ENCODE measurements around the gene NEUROD4. TPM values are rescaled to one million over a fixed set of nuclear protein-coding genes. Genes with fewer than 3 reads are reported as not detected.

NEUROD4 gene
- total and polyA plus RNA-seq, 2 donors = 0.11 TPM; not detected in 1

DNA sequence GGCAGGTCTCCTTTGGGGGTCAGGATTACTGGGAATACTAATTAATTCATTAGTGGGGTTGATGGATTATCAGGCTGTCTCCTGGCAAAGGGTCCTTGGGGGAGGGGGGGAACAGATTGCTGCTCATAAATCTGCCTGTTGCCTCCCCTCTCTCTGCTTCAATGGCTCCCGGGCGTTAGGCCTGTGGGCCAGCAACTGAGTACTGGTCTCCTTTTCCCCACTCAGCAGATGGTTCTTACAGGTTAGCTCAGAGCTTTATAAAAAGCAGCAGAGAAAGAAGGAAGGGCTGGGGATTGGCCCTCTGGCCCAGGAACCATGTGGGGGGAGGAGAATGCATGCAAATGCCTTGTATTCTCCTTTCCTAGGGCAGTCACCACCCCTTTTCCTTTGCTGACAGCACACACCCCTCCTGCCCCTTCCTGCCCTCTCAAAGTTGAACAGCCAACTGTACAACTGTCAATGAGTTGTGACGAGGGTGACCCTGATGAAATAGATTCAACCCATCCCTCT is 2.3 kb upstream of the NEUROD4 start:
- Histone ChIP-seq H3K36me3 (ENCODE audit: insufficient read depth) (no peaks in the 10 kb centered on the region), H3K27ac (ENCODE audit: low read depth) (no peak overlapping the region), H3K4me3 (ENCODE audit: low read depth, low read length) (no peak overlapping the region), H3K4me1 (ENCODE audit: insufficient read depth) (no peaks in the 10 kb centered on the region)
- 20% methylated on average over 3 of the region's 3 CpGs for WGBS
- DNase-seq (ENCODE audit: extremely low spot score) = no peak

DNA sequence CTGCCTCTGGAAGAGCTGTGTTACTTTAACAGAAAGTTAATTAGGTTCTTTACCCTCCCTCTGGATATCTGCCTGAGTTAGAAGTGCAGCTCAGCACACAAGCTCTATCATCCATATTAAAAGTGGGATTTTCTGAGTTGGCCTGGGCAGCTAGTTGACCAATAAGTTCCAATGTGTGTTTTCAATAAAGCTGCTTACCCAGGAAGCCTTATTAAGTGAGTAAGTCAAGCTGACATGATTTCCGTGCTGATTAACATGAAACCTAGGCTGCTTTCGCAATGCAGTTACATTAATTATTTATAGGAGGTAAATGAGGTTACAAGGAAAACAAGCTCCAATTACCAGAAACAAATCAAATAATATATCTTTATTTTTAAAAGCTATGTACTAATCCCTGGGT is 4.8 kb downstream of the NEUROD4 start:
- DNase-seq (ENCODE audit: extremely low spot score) = no peak
- WGBS = 54% methylated on average over 2 of the region's 2 CpGs
- no peaks in the 10 kb centered on the region for H3K4me1 ChIP-seq (ENCODE audit: insufficient read depth)

DNA sequence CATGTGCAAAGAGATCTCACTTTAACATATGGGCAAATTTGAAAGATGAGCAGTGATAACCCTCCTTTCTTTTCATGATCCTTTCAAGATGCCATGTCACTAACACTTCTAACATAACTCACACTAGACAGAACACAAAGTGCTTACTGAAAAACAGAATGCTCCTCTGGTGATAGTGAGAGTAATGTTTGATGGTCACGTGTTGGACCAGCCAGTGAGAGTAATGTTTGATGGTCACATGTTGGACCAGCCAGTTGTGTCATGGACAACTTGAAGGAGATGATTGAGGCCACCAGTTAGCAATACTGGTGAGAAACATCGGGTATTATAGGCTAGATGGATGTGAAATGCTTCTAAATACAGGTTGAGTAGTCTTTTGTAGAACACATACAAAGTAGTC is 5.7 kb downstream of the NEUROD4 start:
- DNase-seq (ENCODE audit: extremely low spot score) = no peak
- H3K27ac ChIP-seq (ENCODE audit: low read depth) = no peak overlapping the region
- no peaks in the 10 kb centered on the region for H3K36me3 ChIP-seq (ENCODE audit: insufficient read depth)
- no peak overlapping the region for H3K4me3 ChIP-seq (ENCODE audit: low read depth, low read length)
- no peaks in the 10 kb centered on the region for H3K4me1 ChIP-seq (ENCODE audit: insufficient read depth)
- WGBS = 66% methylated on average over 2 of the region's 2 CpGs

More for the DNA sequence above, 4.8 kb downstream of the NEUROD4 start:
- no peak overlapping the region for H3K27ac ChIP-seq (ENCODE audit: low read depth)
- H3K36me3 ChIP-seq (ENCODE audit: insufficient read depth) = no peaks in the 10 kb centered on the region
- no peak overlapping the region for H3K4me3 ChIP-seq (ENCODE audit: low read depth, low read length)

DNA sequence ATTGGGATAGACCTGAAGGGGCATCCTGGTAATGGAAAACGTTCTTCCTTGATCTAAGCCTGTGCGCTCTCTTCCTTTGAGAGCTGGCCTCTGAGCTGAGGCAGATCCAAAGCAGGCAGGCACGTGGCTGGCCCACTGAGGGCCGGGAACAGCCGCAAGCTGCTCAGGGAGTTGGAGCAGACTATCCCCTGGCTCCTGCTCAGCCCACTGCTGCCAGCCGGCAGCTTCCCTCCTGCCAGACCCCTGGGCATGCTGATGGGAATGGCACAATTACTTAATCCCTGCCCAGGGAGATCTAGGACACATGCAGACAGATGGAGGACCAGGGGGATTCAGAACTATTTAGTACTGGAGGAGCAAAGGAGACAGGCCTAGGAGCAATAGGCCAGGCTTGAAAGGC is 14.4 kb downstream of the NEUROD4 start:
- DNase-seq (ENCODE audit: extremely low spot score) = no peak
- no peak overlapping the region for H3K4me3 ChIP-seq (ENCODE audit: low read depth, low read length)
- 47% methylated on average over 6 of the region's 6 CpGs for WGBS

DNA sequence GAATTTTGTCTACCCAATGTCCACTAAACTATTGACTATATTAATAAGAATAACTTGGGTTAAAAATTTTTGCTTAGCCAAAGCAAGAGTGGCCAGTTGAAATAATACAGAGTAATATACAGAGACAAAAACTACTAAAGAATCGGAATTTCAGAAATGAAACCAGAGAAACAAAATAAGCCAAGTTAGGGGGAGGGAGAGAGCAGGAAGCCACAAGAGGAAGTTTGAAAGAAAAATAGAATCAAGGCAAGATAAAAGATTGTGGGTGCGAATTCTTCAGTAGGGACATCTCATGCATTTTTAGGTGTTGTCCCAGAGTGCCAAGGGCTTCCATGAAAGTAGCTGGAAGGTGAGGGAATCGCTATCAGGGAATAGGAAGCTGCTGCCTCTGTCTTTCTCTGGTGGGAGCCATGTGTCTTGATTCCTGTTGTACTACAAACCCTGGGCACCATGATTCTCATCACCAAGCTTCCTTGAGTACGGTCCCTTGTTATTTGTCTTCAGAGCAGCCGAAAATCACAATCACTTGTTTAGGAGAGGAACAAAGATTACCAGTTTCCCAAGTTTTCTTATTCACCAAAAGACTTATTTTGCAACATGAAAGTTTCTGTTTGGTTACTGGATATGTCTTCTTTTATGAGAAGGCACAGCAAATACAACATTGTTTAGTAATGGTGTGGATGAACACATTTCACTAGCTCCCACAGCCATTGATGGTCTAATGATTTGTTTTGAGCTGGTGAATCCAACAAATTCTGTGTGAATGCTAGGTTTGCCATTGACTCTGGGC is 16.7 kb downstream of the NEUROD4 start:
- Histone ChIP-seq H3K4me1 (ENCODE audit: insufficient read depth) (no peaks in the 10 kb centered on the region), H3K36me3 (ENCODE audit: insufficient read depth) (no peaks in the 10 kb centered on the region), H3K27ac (ENCODE audit: low read depth) (no peak overlapping the region), H3K4me3 (ENCODE audit: low read depth, low read length) (no peak overlapping the region)
- WGBS = 84% methylated on average over 5 of the region's 5 CpGs
- no peak for DNase-seq (ENCODE audit: extremely low spot score)

More for the DNA sequence above, 14.4 kb downstream of the NEUROD4 start:
- Histone ChIP-seq H3K27ac (ENCODE audit: low read depth) (no peak overlapping the region), H3K36me3 (ENCODE audit: insufficient read depth) (no peaks in the 10 kb centered on the region), H3K4me1 (ENCODE audit: insufficient read depth) (no peaks in the 10 kb centered on the region)

DNA sequence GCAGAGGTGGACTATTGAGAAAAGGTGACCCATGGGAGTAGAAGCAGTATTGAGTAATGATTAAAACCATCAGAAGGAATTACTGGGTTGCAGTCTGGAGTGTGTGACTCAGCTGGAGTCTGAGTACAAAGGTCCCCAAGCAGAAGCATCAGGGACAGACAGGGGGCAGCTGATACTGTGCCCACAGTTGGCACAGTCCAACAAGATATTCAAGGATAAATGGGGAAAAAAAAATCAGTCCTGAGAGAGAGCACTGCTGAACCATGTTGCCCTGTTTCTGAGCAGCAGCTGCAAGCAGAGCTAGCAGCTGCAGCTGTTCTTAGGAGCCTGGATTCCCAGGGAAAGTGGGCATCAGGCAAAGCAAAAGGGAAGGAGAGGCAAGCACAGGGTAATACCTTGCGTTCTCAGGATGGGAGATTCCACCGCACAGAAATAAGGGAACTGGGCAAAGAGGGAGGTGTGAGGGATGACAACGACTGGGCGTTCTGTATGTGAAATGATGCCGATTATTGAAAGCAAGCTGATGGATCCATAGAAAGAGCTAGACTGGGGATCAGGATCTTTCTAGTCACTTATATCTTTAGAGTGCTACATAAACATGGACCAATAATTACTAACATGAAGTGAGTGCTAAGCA is 17.7 kb downstream of the NEUROD4 start:
- Histone ChIP-seq H3K27ac (ENCODE audit: low read depth) (no peak overlapping the region), H3K36me3 (ENCODE audit: insufficient read depth) (no peaks in the 10 kb centered on the region)
- DNase-seq (ENCODE audit: extremely low spot score) = no peak

DNA sequence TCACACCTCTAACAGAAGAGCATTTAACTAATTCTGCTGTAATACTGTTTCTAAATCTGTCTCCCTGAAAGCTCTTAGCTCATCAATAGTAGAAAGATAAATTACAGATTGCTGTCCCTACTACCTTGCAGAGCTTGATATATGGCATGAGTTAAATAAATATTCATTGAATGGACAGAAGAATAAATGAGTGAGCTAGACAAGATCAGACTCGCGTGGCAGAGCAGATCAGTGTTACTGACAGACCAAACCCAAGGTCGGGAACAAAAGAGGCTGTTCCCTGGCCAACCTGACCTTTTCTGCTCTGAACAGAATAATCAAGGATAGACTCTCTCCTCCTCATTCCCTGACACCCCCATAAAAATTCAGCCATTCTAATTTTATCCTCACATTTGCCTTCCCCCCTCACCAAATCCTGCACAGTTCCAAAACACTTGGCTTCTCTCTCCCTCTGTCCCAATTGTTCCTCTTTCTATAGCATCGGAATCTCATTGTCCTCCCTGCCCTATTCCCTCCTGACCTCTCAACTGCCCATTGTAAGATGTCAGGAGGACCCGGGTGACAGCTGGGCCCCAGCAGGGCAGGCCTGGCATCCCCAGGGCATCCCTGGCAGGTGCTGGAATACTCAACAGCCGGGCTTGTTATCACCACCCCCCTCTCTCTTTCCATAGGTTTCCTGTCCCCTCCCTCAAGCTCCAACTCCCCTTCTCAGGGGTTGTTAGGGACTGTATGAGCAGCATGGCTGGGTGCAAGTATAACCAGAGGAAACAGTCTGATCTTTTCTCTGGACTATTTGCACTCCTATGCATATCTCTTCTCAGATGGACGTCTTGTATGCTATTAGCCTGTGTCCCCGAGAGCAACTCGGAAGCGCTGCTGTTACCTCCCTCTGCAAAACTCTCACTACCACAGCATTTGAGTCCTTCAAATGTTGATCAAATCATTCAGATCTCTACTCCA is 19.9 kb downstream of the NEUROD4 start:
- Histone ChIP-seq H3K27ac (ENCODE audit: low read depth) (no peak overlapping the region), H3K36me3 (ENCODE audit: insufficient read depth) (no peaks in the 10 kb centered on the region), H3K4me1 (ENCODE audit: insufficient read depth) (no peaks in the 10 kb centered on the region), H3K4me3 (ENCODE audit: low read depth, low read length) (no peak overlapping the region)
- no peak for DNase-seq (ENCODE audit: extremely low spot score)
- WGBS = 68% methylated on average over 10 of the region's 10 CpGs

More for the DNA sequence above, 17.7 kb downstream of the NEUROD4 start:
- Histone ChIP-seq H3K4me1 (ENCODE audit: insufficient read depth) (no peaks in the 10 kb centered on the region), H3K4me3 (ENCODE audit: low read depth, low read length) (no peak overlapping the region)
- 78% methylated on average over 5 of the region's 5 CpGs for WGBS

DNA sequence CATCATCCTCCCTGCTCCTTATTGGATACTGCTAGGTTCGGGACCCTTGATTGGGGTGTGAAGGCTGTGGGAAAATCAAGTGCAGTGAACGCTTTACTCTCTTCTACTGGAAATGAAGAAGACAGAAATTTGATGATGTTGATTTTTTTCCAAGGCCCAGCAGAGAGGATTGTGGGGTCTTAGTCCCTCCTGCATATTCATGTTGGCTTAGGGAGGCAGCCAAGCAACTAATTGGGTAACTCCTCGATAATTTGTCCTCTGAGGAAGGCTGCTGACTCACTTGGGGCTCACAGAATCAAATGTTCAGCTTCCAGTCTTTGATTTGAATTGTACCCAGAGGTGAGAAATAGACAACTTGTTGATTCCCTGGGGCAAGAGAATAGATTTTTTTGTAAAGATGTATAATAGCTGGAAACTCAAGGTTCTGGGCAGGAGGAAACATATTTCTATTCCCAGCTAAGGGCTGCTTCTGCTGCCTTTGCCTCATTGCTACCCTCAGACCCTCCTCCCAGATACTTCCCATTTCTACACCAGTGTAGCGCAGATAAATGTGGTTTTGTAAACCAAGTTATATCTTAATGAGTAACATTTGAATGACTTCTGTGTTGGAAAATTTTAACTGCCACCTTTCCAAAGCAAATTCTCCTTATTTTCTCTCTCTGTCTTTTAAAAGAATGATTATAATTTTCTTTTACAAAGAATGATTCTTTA is 21.7 kb downstream of the NEUROD4 start:
- 72% methylated on average over 4 of the region's 4 CpGs for WGBS

DNA sequence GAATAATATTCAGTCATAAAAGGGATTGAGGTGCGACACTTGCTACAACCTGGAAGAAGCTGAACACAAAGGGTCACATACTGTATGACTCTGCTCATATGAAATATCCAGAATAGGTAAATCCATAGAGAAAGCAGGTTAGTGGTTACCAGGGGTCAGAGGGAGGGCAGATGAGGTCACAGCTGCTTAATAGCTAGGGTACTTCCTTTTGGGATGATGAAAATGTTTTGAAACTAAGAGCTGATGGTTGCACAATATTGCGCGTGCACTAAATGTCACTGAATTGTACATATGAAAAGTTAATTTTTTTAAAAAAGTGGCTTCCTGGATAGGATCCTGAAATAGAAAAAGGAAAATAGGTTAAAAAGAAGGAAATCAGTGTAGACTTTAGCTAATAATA is 23.8 kb downstream of the NEUROD4 start:
- Histone ChIP-seq H3K27ac (ENCODE audit: low read depth) (no peak overlapping the region), H3K4me1 (ENCODE audit: insufficient read depth) (no peaks in the 10 kb centered on the region), H3K36me3 (ENCODE audit: insufficient read depth) (no peaks in the 10 kb centered on the region), H3K4me3 (ENCODE audit: low read depth, low read length) (no peak overlapping the region)
- WGBS = 89% methylated on average over 3 of the region's 3 CpGs
- no peak for DNase-seq (ENCODE audit: extremely low spot score)

More for the DNA sequence above, 21.7 kb downstream of the NEUROD4 start:
- H3K36me3 ChIP-seq (ENCODE audit: insufficient read depth) = no peaks in the 10 kb centered on the region
- H3K4me1 ChIP-seq (ENCODE audit: insufficient read depth) = no peaks in the 10 kb centered on the region
- H3K4me3 ChIP-seq (ENCODE audit: low read depth, low read length) = no peak overlapping the region
- H3K27ac ChIP-seq (ENCODE audit: low read depth) = no peak overlapping the region
- no peak for DNase-seq (ENCODE audit: extremely low spot score)

DNA sequence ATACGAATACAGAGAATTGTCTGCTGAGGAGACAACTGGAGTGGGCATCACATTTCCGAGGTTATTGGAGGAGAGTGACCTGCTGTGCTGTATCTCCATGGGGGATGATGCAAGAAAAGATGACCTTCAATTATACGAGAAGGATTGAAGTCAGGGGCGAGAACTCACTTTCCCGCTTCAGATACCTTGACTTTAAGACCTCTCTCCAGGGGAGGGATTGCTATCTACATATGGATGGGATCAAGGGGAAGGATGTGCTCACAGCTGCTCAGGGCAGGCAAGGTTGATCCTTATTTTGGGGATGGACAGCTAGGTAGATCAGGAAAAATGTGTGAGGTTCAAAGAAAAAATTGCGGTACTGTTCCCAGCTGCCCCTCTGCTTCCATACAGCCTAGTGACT is 24.4 kb downstream of the NEUROD4 start:
- no peak for DNase-seq (ENCODE audit: extremely low spot score)
- Histone ChIP-seq H3K4me1 (ENCODE audit: insufficient read depth) (no peaks in the 10 kb centered on the region), H3K27ac (ENCODE audit: low read depth) (no peak overlapping the region), H3K36me3 (ENCODE audit: insufficient read depth) (no peaks in the 10 kb centered on the region), H3K4me3 (ENCODE audit: low read depth, low read length) (no peak overlapping the region)
- WGBS = 57% methylated on average over 6 of the region's 6 CpGs

DNA sequence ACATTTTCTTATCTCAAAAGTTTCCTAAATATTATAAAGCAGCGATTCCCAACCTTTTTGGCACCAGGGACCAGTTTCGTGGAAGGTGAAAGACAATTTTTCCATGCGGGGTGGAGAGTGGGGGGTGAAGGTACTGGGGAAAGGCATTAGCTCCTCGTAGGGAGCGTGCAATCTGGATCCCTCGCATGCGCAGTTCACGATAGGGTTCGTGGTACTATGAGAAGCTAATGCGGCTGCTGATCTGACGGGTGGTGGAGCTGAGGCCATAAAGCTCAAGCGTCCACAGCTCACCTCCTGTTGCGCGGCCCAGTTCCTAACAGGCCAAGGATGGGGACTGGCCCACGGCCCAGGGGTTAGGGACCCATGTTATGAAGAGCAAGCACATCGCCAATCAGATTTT is 29.9 kb downstream of the NEUROD4 start:
- 83% methylated on average over 16 of the region's 16 CpGs for WGBS
- Histone ChIP-seq H3K4me3 (ENCODE audit: low read depth, low read length) (no peak overlapping the region), H3K36me3 (ENCODE audit: insufficient read depth) (no peaks in the 10 kb centered on the region), H3K27ac (ENCODE audit: low read depth) (no peak overlapping the region), H3K4me1 (ENCODE audit: insufficient read depth) (no peaks in the 10 kb centered on the region)
- DNase-seq (ENCODE audit: extremely low spot score) = no peak

DNA sequence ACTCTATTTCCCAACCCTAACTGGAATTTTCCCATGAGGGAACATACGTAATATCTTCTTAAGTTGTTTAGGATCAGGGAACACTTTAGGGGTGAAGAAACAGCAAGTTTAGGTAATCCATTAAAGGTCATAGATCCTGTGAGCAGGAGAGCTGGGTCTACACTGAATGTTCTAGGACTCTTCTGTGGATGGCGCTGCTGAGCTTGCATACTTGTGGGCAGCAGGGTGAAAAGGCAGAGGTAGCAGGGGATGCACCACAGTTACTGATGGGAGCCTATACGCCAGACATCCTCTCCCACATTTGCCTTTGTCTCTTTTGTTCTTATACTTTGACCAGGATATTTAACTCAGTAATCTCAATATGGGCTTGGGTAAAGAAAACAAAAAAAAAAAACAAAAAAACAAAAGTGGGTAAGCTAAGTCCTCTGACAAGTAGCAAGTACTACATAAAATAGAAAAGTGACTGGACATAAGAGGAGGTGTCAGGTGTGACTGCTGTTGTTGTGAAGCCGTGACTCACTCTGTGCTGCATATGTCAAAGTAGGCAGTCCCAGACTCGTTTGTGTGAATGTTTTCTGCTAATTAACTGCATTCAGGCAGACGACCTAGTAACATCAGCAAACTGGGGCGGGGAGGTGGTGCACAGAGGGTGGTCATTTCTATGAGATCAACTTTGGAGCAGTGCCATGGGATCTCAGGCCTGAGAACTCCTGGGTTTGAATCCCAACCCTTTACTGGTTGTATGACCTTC is 31.6 kb downstream of the NEUROD4 start:
- WGBS = 60% methylated on average over 7 of the region's 7 CpGs
- Histone ChIP-seq H3K4me3 (ENCODE audit: low read depth, low read length) (no peak overlapping the region), H3K27ac (ENCODE audit: low read depth) (no peak overlapping the region), H3K36me3 (ENCODE audit: insufficient read depth) (no peaks in the 10 kb centered on the region), H3K4me1 (ENCODE audit: insufficient read depth) (no peaks in the 10 kb centered on the region)
- DNase-seq (ENCODE audit: extremely low spot score) = no peak

Measured in urinary bladder (tissue), 4 donors.